PC-9 (cell line): ENCODE results near the gene WNK1. TPM values are rescaled to one million over a fixed set of nuclear protein-coding genes. Genes with fewer than 3 reads are reported as not detected.

Experiments
- BruUV-seq: library from RNA; stranded (reverse); fragments of 400-500 nt; replicated peaks from 2 replicates; lab custom pipeline; 2021; lab: Mats Ljungman, UMichigan
- CTCF ChIA-PET: fragments of 300-600 bp; sonication (Branson Sonifier 250); formaldehyde crosslinking; loops from one replicate; lab custom pipeline; 2022; ENCODE audit warnings: antibody characterized with exemption; lab: Charles Lee
- POLR2A ChIA-PET: fragments of 300-600 bp; sonication (Branson Sonifier 250); formaldehyde crosslinking; loops from one replicate; lab custom pipeline; 2022; ENCODE audit warnings: antibody characterized with exemption; ENCODE audit not compliant: unreplicated experiment; lab: Charles Lee
- DNase-seq, 2 experiments: peaks; one replicate each; pipeline versions ENCODE4 v3.0.0 to v3.0.0-alpha.2; 2015 to 2022; ENCODE audit warnings: mixed read lengths in 1 of 2
- H2AFZ ChIP-seq: fragments of 200-600 bp; sonication (generic); 2 replicates; pipeline ENCODE4 v1.8.1; 2017; ENCODE audit warnings: antibody characterized with exemption
- H3F3A ChIP-seq: fragments of 200-600 bp; sonication (generic); 2 replicates; pipeline ENCODE4 v1.8.1; 2017; ENCODE audit warnings: antibody characterized with exemption, mild to moderate bottlenecking, low read depth; ENCODE audit not compliant: insufficient read depth
- H3K27ac ChIP-seq: fragments of 200-600 bp; sonication (generic); 2 replicates; pipeline ENCODE4 v1.6.1; 2016; ENCODE audit warnings: mixed run types
- H3K27me3 ChIP-seq: fragments of 200-600 bp; sonication (generic); 2 replicates; pipeline ENCODE4 v1.6.1; 2016; ENCODE audit warnings: low read depth, mixed run types; ENCODE audit not compliant: insufficient read depth
- H3K36me3 ChIP-seq: fragments of 200-600 bp; sonication (generic); 2 replicates; pipeline ENCODE4 v1.6.1; 2016; ENCODE audit warnings: low read depth, mixed run types
- H3K4me1 ChIP-seq: fragments of 200-600 bp; sonication (generic); replicated peaks from 2 replicates; pipeline ENCODE4 v1.6.1; 2016; ENCODE audit warnings: mixed run types; ENCODE audit not compliant: insufficient read depth
- H3K4me2 ChIP-seq: fragments of 200-600 bp; sonication (generic); 2 replicates; pipeline ENCODE4 v1.6.1; 2017; ENCODE audit warnings: mixed run types
- H3K4me3 ChIP-seq: fragments of 200-600 bp; sonication (generic); 2 replicates; pipeline ENCODE4 v1.6.1; 2016; ENCODE audit warnings: mixed run types
- H3K79me2 ChIP-seq: fragments of 200-600 bp; sonication (generic); 2 replicates; pipeline ENCODE4 v1.6.1; 2017; ENCODE audit warnings: low read depth, mixed run types
- H3K9me2 ChIP-seq: fragments of 200-600 bp; sonication (generic); 2 replicates; pipeline ENCODE4 v1.8.1; 2017; ENCODE audit warnings: mild to moderate bottlenecking; ENCODE audit not compliant: insufficient read depth
- H3K9me3 ChIP-seq: fragments of 200-600 bp; sonication (generic); 2 replicates; pipeline ENCODE4 v1.8.1; 2016; ENCODE audit warnings: low read depth; ENCODE audit not compliant: insufficient read depth
- H4K20me1 ChIP-seq: fragments of 200-600 bp; sonication (generic); 2 replicates; pipeline ENCODE4 v1.8.1; 2017; ENCODE audit not compliant: insufficient read depth
- EZH2 ChIP-seq: fragments of 200-600 bp; sonication (generic); IDR thresholded peaks from 2 replicates; pipeline ENCODE4 v1.8.0; 2017; ENCODE audit warnings: antibody characterized with exemption, low read depth
- intact Hi-C: fragments of 100-400 bp; cut with micrococcal nuclease; formaldehyde crosslinking; loops from one replicate; pipeline ENCODE4 v1.10.0; 2022; ENCODE audit not compliant: unreplicated experiment
- total RNA-seq: library from RNA; stranded (reverse); gene quantifications from 2 replicates; pipeline ENCODE4 v1.2.3, GENCODE V29; 2021
- TF ChIP-seq, protein P1 (sequence below): fragments of 200-600 bp; sonication (generic); conservative IDR thresholded peaks from 2 replicates; pipeline ENCODE4 v1.6.1; 2017; ENCODE audit warnings: mixed run types, antibody characterized with exemption, mild to moderate bottlenecking, moderate library complexity

WNK1 gene
- total RNA-seq, 1 experiment from 2014 or later: 142 TPM

DNA sequence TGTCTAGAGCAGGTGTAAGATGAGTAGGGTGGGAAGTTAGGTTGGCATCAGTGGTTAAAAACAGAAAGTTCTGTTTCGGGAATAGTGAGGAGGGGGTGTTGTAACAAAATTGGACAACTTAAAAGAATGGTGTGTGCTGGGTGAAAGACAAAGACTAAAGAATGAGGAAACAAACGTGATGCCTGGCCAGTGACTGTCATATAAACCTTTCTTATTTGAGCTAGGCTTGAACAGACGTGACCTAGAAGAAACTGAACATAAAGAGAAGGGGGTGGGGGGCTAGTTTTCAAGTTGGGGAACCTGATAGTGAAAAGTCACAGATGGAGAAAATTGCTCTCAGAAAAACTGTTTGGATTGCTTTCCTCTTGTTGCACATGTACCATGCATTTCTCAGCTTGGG is 157.5 kb downstream of the WNK1 start:
- Histone ChIP-seq H3K79me2 (no peaks in the 10 kb centered on the region), H3K27me3 (no peaks in the 10 kb centered on the region), H3K4me2 (no peak overlapping the region), H4K20me1 (peaks cover 7% of the 10 kb centered on the region), H3K9me3 (no peaks in the 10 kb centered on the region), H3K36me3 (peaks cover 44% of the 10 kb centered on the region), H3F3A (peaks cover 37% of the 10 kb centered on the region; the same call in 1 of the 2 replicates), H3K4me1 (no peaks in the 10 kb centered on the region), H3K9me2 (no peaks in the 10 kb centered on the region), H3K27ac (no peak overlapping the region), H3K4me3 (no peak overlapping the region), H2AFZ (no peak overlapping the region)
- no peak for TF ChIP-seq EZH2
- TF ChIP-seq, protein P1, sequence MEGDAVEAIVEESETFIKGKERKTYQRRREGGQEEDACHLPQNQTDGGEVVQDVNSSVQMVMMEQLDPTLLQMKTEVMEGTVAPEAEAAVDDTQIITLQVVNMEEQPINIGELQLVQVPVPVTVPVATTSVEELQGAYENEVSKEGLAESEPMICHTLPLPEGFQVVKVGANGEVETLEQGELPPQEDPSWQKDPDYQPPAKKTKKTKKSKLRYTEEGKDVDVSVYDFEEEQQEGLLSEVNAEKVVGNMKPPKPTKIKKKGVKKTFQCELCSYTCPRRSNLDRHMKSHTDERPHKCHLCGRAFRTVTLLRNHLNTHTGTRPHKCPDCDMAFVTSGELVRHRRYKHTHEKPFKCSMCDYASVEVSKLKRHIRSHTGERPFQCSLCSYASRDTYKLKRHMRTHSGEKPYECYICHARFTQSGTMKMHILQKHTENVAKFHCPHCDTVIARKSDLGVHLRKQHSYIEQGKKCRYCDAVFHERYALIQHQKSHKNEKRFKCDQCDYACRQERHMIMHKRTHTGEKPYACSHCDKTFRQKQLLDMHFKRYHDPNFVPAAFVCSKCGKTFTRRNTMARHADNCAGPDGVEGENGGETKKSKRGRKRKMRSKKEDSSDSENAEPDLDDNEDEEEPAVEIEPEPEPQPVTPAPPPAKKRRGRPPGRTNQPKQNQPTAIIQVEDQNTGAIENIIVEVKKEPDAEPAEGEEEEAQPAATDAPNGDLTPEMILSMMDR: no peak
- intact Hi-C loops: loop anchor here (5.0 kb wide), 2 partner anchors 182 to 697 kb away; no protein-coding TSS in a partner anchor
- TSS peak; percentile 11 for BruUV-seq
- POLR2A ChIA-PET: no interaction called here
- no peak for DNase-seq
- CTCF ChIA-PET: no interaction called here

DNA sequence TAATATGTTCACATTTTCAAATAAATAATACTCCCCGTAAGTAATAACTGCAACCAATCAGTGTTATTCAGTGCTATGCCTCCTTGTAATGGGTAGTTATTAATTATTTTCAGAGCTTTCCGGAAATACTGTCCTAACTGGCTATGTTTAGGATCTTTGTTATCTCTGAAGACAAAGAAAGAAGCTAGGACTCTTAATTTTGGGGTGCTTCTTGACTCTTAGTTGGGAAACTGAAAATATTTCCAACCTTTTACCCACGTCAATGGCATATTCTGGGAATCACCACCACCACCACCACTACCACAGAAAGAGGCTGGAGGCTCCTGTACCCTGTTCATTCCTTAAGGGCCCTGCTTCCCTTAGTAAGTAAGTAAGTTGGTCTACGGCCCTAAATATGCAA is 158.0 kb downstream of the WNK1 start:
- Histone ChIP-seq H3K27me3 (no peaks in the 10 kb centered on the region), H3K9me2 (no peaks in the 10 kb centered on the region), H4K20me1 (peaks cover 7% of the 10 kb centered on the region), H3K4me3 (no peak overlapping the region), H3K36me3 (peaks cover 49% of the 10 kb centered on the region), H3K27ac (no peak overlapping the region), H3K4me2 (no peak overlapping the region), H3K9me3 (no peaks in the 10 kb centered on the region), H3K79me2 (no peaks in the 10 kb centered on the region), H3K4me1 (no peaks in the 10 kb centered on the region), H3F3A (peaks cover 41% of the 10 kb centered on the region; the same call in 1 of the 2 replicates), H2AFZ (no peak overlapping the region)
- intact Hi-C loops: loop anchor here (5.0 kb wide), 2 partner anchors 182 to 697 kb away; no protein-coding TSS in a partner anchor
- no peak for DNase-seq
- TF ChIP-seq EZH2: no peak
- TF ChIP-seq, protein P1: no peak
- BruUV-seq: no TSS peak
- ChIA-PET CTCF (no interaction called here), POLR2A (no interaction called here)

- H3K4me3 ChIP-seq: no peak overlapping the region
- no peak for DNase-seq
- peaks cover 58% of the 10 kb centered on the region for H3K36me3 ChIP-seq
- POLR2A ChIA-PET: no interaction called here
- no peaks in the 10 kb centered on the region for H3K9me2 ChIP-seq
- peaks cover 7% of the 10 kb centered on the region for H4K20me1 ChIP-seq
- H3K4me1 ChIP-seq: no peaks in the 10 kb centered on the region
- no peaks in the 10 kb centered on the region for H3K27me3 ChIP-seq
- no TSS peak for BruUV-seq
- no peaks in the 10 kb centered on the region for H3K9me3 ChIP-seq
- peaks cover 41% of the 10 kb centered on the region; the same call in 1 of the 2 replicates for H3F3A ChIP-seq
- intact Hi-C loops: loop anchor here (5.0 kb wide), 2 partner anchors 181 to 696 kb away; no protein-coding TSS in a partner anchor
- H3K79me2 ChIP-seq: no peaks in the 10 kb centered on the region
- CTCF ChIA-PET: interaction anchor here (0.7 kb wide), 1 partner anchor 75 kb away, joined by 3 read pairs; no protein-coding TSS in a partner anchor
- H3K27ac ChIP-seq: no peak overlapping the region
- H3K4me2 ChIP-seq: no peak overlapping the region
- TF ChIP-seq, protein P1: no peak
- TF ChIP-seq EZH2: no peak
- H2AFZ ChIP-seq: no peak overlapping the region
Measured at GRCh38 chr12:911191-911826, 158.9 kb downstream of the WNK1 start.
